Vagina (tissue), 2 donors: ENCODE data around the gene CARD14.

Source experiments
- CTCF ChIP-seq, 3 experiments: fragments of 450-650 bp in 2 of 3; fragments of 200-600 bp in 1 of 3; sonication (generic) in 1 of 3; IDR thresholded peaks; one replicate each; pipeline ENCODE4 v1.5.1; 2017 to 2019; ENCODE audit warnings: antibody characterized with exemption in 3 of 3, mild to moderate bottlenecking in 2 of 3, moderate library complexity in 2 of 3
- POLR2A ChIP-seq, 2 donors: fragments of 450-650 bp; IDR thresholded peaks; one replicate each; pipeline ENCODE4 v1.6.1; 2017; ENCODE audit warnings: antibody characterized with exemption in 2 of 2, mild to moderate bottlenecking in 2 of 2, moderate library complexity in 2 of 2
- POLR2AphosphoS5 ChIP-seq, 2 donors: sonication (generic); formaldehyde crosslinking; IDR thresholded peaks; one replicate each; pipeline ENCODE4 v1.9.0; 2017; ENCODE audit warnings: antibody characterized with exemption in 2 of 2, mild to moderate bottlenecking in 2 of 2, low read depth in 1 of 2; ENCODE audit not compliant: insufficient read depth in 1 of 2

DNA sequence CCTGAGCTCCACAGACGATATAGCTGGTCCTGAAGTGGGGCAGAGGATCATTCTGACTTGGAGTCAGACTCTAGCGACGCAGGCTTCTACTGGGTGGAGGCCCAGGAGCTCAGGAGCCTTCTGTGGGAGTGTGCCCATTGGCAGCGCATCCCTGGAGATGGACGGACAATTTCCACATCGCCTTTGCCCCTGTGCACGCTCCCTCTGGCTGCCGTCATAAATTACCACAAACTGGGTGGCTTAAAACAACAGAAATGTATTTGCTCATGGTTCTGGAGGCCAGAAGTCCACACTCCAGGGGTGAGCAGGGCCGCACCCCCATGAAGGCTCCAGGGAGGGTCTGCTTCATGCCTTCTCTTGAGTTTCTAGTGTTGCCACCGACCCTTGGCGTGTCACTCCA lies 6.9 kb downstream of the CARD14 start:
- TF ChIP-seq POLR2A (IDR thresholded peaks at IDR 0.05) = no peak
- TF ChIP-seq CTCF (IDR thresholded peaks at IDR 0.05) = no peak
- TF ChIP-seq POLR2AphosphoS5 (IDR thresholded peaks at IDR 0.05; ENCODE audit: insufficient read depth in 1 of 2, low read depth in 1 of 2) = no peak
